IMR-90 (cell line): ENCODE measurements around the gene PNLIP. TPM values are rescaled to one million over a fixed set of nuclear protein-coding genes. Genes with fewer than 3 reads are reported as not detected.

Experiments used
- ATAC-seq: fragments of 200-7000 bp; cut with Tn5 transposase; 2 replicates; pipeline ENCODE4 v1.9.1; 2020; ENCODE audit warnings: low read depth, mild to moderate bottlenecking, moderate library complexity
- BruUV-seq: library from RNA; stranded (reverse); fragments of 400-500 nt; replicated peaks from 2 replicates; lab custom pipeline; 2021; lab: Mats Ljungman, UMichigan
- CTCF ChIA-PET: fragments of 300-600 bp; formaldehyde crosslinking; extraction: SDS; loops from one replicate; lab custom pipeline; 2021; ENCODE audit warnings: antibody characterized with exemption; lab: Yijun Ruan, JAX
- POLR2A ChIA-PET: fragments of 300-600 bp; sonication (Branson Sonifier 250); formaldehyde crosslinking; loops from one replicate; lab custom pipeline; 2022; ENCODE audit warnings: antibody characterized with exemption; ENCODE audit not compliant: unreplicated experiment; lab: Charles Lee
- DNase-seq: peaks from one replicate; pipeline ENCODE4 v3.0.0; 2013
- H2AFZ ChIP-seq: replicated peaks from 2 replicates; pipeline ENCODE3; 2013; ENCODE audit warnings: low read length, mild to moderate bottlenecking; ENCODE audit not compliant: poor library complexity
- H2AK5ac ChIP-seq: 2 replicates; pipeline ENCODE4 v1.6.1; 2013; ENCODE audit warnings: low read depth, low read length, inconsistent platforms
- H2AK9ac ChIP-seq: replicated peaks from 2 replicates; pipeline ENCODE3; 2013; ENCODE audit warnings: mild to moderate bottlenecking, low read depth, low read length, moderate library complexity; ENCODE audit not compliant: poor library complexity
- H2BK120ac ChIP-seq: 2 replicates; pipeline ENCODE4 v1.6.1; 2013; ENCODE audit warnings: low read depth, low read length, inconsistent platforms
- H2BK15ac ChIP-seq: 3 replicates; pipeline ENCODE4 v1.6.1; 2013; ENCODE audit warnings: low read depth, low read length, inconsistent platforms
- H2BK20ac ChIP-seq: 2 replicates; pipeline ENCODE4 v1.6.1; 2013; ENCODE audit warnings: low read depth, mild to moderate bottlenecking, inconsistent platforms, low read length, moderate library complexity
- H2BK5ac ChIP-seq: 2 replicates; pipeline ENCODE4 v1.6.1; 2013; ENCODE audit warnings: mild to moderate bottlenecking, low read depth, low read length, inconsistent platforms; ENCODE audit not compliant: poor library complexity, severe bottlenecking
- H3K14ac ChIP-seq: replicated peaks from 2 replicates; pipeline ENCODE4 v1.6.1; 2013; ENCODE audit warnings: low read depth, low read length, inconsistent platforms
- H3K18ac ChIP-seq: 2 replicates; pipeline ENCODE4 v1.6.1; 2013; ENCODE audit warnings: low read depth, low read length, control low read depth
- H3K23ac ChIP-seq: 2 replicates; pipeline ENCODE4 v1.6.1; 2013; ENCODE audit warnings: low read depth, low read length, inconsistent platforms
- H3K27ac ChIP-seq: 2 replicates; pipeline ENCODE4 v1.5.1; 2013; ENCODE audit warnings: mild to moderate bottlenecking, control low read depth, low read length; ENCODE audit not compliant: insufficient read depth
- H3K27me3 ChIP-seq: 2 replicates; pipeline ENCODE4 v1.6.1; 2013; ENCODE audit warnings: low read length; ENCODE audit not compliant: control insufficient read depth, insufficient read depth
- H3K36me3 ChIP-seq: 2 replicates; pipeline ENCODE4 v1.6.1; 2013; ENCODE audit warnings: low read length, mixed read lengths; ENCODE audit not compliant: control insufficient read depth, insufficient read depth
- H3K4ac ChIP-seq: 2 replicates; pipeline ENCODE4 v1.6.1; 2013; ENCODE audit warnings: low read depth, low read length, inconsistent platforms
- H3K4me1 ChIP-seq: 2 replicates; pipeline ENCODE4 v1.6.1; 2013; ENCODE audit warnings: low read length, mixed read lengths; ENCODE audit not compliant: control insufficient read depth, insufficient read depth
- H3K4me2 ChIP-seq: 2 replicates; pipeline ENCODE4 v1.6.1; 2013; ENCODE audit warnings: low read depth, mild to moderate bottlenecking, control low read depth, low read length, moderate library complexity
- H3K4me3 ChIP-seq: 2 replicates; pipeline ENCODE4 v1.5.1; 2013; ENCODE audit warnings: low read depth, mild to moderate bottlenecking, control low read depth, low read length, moderate library complexity; ENCODE audit not compliant: insufficient read depth
- H3K56ac ChIP-seq: 2 replicates; pipeline ENCODE4 v1.6.1; 2013; ENCODE audit warnings: low read length, inconsistent platforms; ENCODE audit not compliant: insufficient read depth; ENCODE audit errors: extremely low read depth
- H3K79me1 ChIP-seq, 2 experiments: 2 replicates each; pipeline ENCODE4 v1.6.1; 2013; ENCODE audit warnings: low read length in 2 of 2, inconsistent platforms in 1 of 2, low read depth in 1 of 2
- H3K9ac ChIP-seq: 2 replicates; pipeline ENCODE4 v1.6.1; 2013; ENCODE audit warnings: low read depth, low read length, control low read depth
- H3K9me1 ChIP-seq: 2 replicates; pipeline ENCODE4 v1.6.1; 2013; ENCODE audit warnings: low read length, inconsistent platforms; ENCODE audit not compliant: insufficient read depth
- H3K9me3 ChIP-seq: 2 replicates; pipeline ENCODE4 v1.6.1; 2013; ENCODE audit warnings: low read length; ENCODE audit not compliant: control insufficient read depth, insufficient read depth
- H4K20me1 ChIP-seq: 2 replicates; pipeline ENCODE4 v1.6.1; 2013; ENCODE audit warnings: low read length, inconsistent platforms; ENCODE audit not compliant: insufficient read depth
- H4K5ac ChIP-seq: 2 replicates; pipeline ENCODE4 v1.6.1; 2013; ENCODE audit warnings: mild to moderate bottlenecking, low read depth, low read length, control low read depth
- H4K8ac ChIP-seq, 2 experiments: 2 replicates each; pipeline ENCODE4 v1.6.1; 2013; ENCODE audit warnings: low read depth in 2 of 2, low read length in 2 of 2, control low read depth in 1 of 2, inconsistent platforms in 1 of 2
- H4K91ac ChIP-seq: 2 replicates; pipeline ENCODE4 v1.6.1; 2013; ENCODE audit warnings: low read depth, low read length, inconsistent platforms; ENCODE audit not compliant: insufficient read depth
- CEBPB ChIP-seq: IDR thresholded peaks from 2 replicates; pipeline ENCODE4 v1.6.1; 2012; ENCODE audit warnings: low read depth, low read length, improper control_type of control experiment
- ELK1 ChIP-seq: fragments of 150-350 bp; IDR thresholded peaks from 2 replicates; pipeline ENCODE4 v1.6.1; 2016; ENCODE audit warnings: low read depth, mild to moderate bottlenecking, low read length, moderate library complexity, borderline replicate concordance
- MAZ ChIP-seq: IDR thresholded peaks from 2 replicates; pipeline ENCODE4 v1.6.1; 2012; ENCODE audit warnings: low read depth, mild to moderate bottlenecking, low read length, improper control_type of control experiment, moderate library complexity, borderline replicate concordance
- NFE2L2 ChIP-seq: fragments of 150-350 bp; IDR thresholded peaks from 2 replicates; pipeline ENCODE4 v1.6.1; 2016; ENCODE audit warnings: low read depth, mild to moderate bottlenecking, low read length
- RFX5 ChIP-seq: IDR thresholded peaks from 2 replicates; pipeline ENCODE4 v1.8.0; 2012; ENCODE audit warnings: low read depth, mild to moderate bottlenecking, low read length, moderate library complexity
- SMC3 ChIP-seq: fragments of 150-350 bp; IDR thresholded peaks from 2 replicates; pipeline ENCODE4 v1.6.1; 2016; ENCODE audit warnings: low read depth, mild to moderate bottlenecking, antibody characterized with exemption, low read length, moderate library complexity
- WGBS, 2 experiments: methylation state at CpG; one replicate each; pipeline versions ENCODE4 v1.1.5 to v1.1.7; 2013; ENCODE audit warnings: missing lambda C conversion rate in 2 of 2; ENCODE audit not compliant: insufficient read length in 1 of 2; ENCODE audit errors: extremely low coverage in 2 of 2; 5-methylcytosine and 5-hydroxymethylcytosine counted together
- dilution Hi-C: fragments of 300-500 bp; cut with HindIII; formaldehyde crosslinking; loops from one replicate; pipeline ENCODE4 v1.14.3; 2018; ENCODE audit warnings: low sequenced_read_pairs; ENCODE audit not compliant: unreplicated experiment
- in situ Hi-C: fragments of 300-500 bp; cut with MboI; formaldehyde crosslinking; loops from 3 replicates; pipeline ENCODE4 v1.14.3; 2019; ENCODE audit warnings: low sequenced_read_pairs, inconsistent platforms, mixed read lengths
- intact Hi-C: fragments of 100-400 bp; cut with micrococcal nuclease; formaldehyde crosslinking; loops from 2 replicates; pipeline ENCODE4 v1.10.0; 2022
- polyA plus RNA-seq, 3 experiments: library from polyadenylated mRNA; depleted of rRNA; stranded (reverse); fragments of >200 nt; gene quantifications; 2 replicates each; pipeline ENCODE4 v1.2.3, GENCODE V29; 2012; ENCODE audit warnings: low replicate concordance in 1 of 3
- total RNA-seq: library from RNA; depleted of rRNA; stranded (reverse); fragments of >200 nt; gene quantifications from 2 replicates; pipeline ENCODE4 v1.2.3, GENCODE V29; 2012

PNLIP gene
- total and polyA plus RNA-seq, 2 of the 4 experiments (the other 2 are of a cell fraction) = not detected

GRCh38 chr10:116610443-116611152, 64.9 kb downstream of the PNLIP start:
- no peak overlapping the region for H3K27ac ChIP-seq
- intact Hi-C loops = no loop called here
- no peak overlapping the region for H3K4me2 ChIP-seq
- ChIA-PET POLR2A (no interaction called here), CTCF (no interaction called here)
- no peak overlapping the region for H3K9ac ChIP-seq
- H3K4me1 ChIP-seq = no peaks in the 10 kb centered on the region; the same call in 1 of the 2 replicates
- no peak overlapping the region for H2AK9ac ChIP-seq
- H3K79me1 ChIP-seq = no peaks in the 10 kb centered on the region
- no TSS peak for BruUV-seq
- H3K23ac ChIP-seq = no peak overlapping the region
- DNase-seq (no peak), ATAC-seq (no peak)
- no peaks in the 10 kb centered on the region for H3K36me3 ChIP-seq
- WGBS, 2 experiments = no CpG with 5 or more reads among the region's 13 CpGs
- H3K18ac ChIP-seq = no peak overlapping the region
- in situ Hi-C loops = no loop called here
- no peak overlapping the region for H2AK5ac ChIP-seq
- H3K9me3 ChIP-seq = no peaks in the 10 kb centered on the region
- no peak overlapping the region for H2BK5ac ChIP-seq
- dilution Hi-C loops = no loop called here
- H3K4ac ChIP-seq = no peak overlapping the region
- no peak overlapping the region for H3K14ac ChIP-seq
- no peak overlapping the region for H2BK15ac ChIP-seq
- no peak overlapping the region for H2AFZ ChIP-seq
- H4K20me1 ChIP-seq = no peaks in the 10 kb centered on the region
- no peak overlapping the region for H2BK120ac ChIP-seq
- peaks cover 6% of the 10 kb centered on the region; the same call in 1 of the 2 replicates for H3K27me3 ChIP-seq
- TF ChIP-seq MAZ = no peak
- TF ChIP-seq SMC3 = no peak
- TF ChIP-seq CEBPB = no peak
- no peak for TF ChIP-seq RFX5
- no peak for TF ChIP-seq ELK1
- no peak for TF ChIP-seq NFE2L2
- no peak overlapping the region for H4K5ac ChIP-seq
- H4K8ac ChIP-seq = no peak overlapping the region
- no peak overlapping the region for H2BK20ac ChIP-seq
- H4K91ac ChIP-seq = no peak overlapping the region
- no peak overlapping the region for H3K56ac ChIP-seq
- no peak overlapping the region for H3K4me3 ChIP-seq
- no peaks in the 10 kb centered on the region for H3K9me1 ChIP-seq
